NCI-H187 treated with DMSO at 0.1 percent for 48 hours (cell line): ENCODE measurements around the gene PEX19.

Source experiments
- DNase-seq: peaks from one replicate; lab custom pipeline; 2025; lab: John Stamatoyannopoulos, UW

PEX19 gene

DNA sequence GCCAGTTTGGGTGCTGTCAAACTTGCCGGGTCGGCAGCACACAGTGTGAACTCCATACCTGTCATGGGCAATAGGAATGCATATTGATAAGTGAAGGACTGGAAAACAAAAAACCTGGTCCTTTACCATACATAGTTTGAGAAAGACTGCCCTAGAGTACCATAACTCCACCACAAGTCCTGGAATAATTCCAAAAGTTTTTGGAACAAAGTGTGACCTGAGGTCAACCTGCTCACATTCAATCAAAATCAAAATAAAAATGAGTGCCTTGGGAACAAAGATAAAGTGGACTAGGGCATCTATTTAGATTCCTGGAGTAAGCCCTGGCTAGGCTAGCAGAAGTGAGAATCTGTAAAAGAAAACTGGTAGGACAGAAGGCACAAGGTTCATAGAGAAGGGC is 7.6 kb downstream of the PEX19 start:
- DNase-seq: no peak

DNA sequence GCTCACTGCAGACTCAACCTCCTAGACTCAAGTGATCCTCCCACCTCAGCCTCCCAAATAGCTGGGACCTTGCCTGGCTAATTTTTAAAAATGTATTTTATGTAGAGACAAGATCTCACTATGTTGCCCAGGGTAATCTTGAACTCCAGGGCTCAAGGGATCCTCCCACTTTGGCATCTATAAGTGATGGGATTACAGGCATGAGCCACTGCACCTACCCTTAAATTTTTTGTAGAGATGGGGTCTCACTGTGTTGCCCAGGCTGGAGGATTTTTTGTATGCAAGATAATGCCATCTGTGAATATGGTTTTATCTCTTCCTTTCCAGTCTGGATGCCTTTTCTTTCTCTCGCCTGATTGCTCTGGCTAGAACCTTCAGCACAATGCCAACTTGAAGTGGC is 13.9 kb downstream of the PEX19 start:
- no peak for DNase-seq

DNA sequence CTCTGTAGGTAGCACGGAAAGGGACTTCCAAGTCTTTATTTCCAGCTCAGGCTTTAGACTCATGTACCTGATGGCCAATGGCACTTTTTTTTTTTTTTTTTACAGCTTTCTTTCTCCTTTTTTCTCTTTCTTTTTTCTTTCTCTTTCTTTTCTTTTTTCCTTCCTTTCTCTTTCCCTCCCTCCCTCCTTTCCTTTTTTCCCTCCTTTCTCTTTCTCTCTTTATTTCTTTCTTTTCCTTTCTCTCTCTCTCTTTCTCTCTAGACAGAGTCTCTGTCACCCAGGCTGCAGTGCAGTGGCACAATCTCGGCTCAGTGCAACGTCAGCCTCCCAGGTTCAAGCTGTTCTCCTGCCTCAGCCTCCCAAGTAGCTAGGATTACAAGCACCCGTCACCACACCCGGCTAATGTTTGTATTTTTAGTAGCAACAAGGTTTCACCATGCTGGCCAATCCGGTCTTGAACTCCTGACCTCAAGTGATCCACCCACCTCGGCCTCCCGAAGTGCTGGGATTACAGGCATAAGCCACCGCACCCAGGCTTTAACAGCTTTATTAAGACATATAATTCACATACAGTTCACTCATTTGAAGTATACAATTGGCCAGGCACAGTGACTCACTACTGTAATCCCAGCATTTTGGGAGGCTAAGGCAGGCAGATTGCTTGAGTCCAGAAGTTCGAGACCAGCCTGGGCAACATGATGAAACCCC is 17.5 kb downstream of the PEX19 start:
- no peak for DNase-seq

DNA sequence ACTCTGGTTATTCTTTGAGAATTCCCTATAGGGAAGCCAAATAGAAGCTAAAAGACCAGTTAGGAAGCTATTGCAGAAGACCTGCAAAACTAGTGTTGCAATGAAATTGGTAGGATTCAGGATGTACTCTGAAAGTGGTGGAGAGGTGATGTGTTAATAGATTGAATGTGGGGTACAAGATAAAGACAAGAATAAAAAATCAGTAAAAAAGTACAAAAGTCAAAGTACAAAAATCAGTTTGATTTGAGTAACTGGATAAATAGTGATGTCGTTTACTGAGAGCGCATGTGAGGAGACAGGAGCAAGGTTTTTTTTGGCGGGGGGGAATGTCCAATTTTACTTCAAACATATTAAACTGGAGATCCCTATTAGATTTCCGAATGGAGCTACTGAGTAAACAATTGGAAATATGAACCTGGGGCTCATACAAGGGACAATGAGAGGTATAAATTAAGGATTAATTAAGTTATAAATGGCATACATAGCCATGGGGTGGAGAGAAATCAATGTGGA is 20.1 kb downstream of the PEX19 start:
- no peak for DNase-seq

DNA sequence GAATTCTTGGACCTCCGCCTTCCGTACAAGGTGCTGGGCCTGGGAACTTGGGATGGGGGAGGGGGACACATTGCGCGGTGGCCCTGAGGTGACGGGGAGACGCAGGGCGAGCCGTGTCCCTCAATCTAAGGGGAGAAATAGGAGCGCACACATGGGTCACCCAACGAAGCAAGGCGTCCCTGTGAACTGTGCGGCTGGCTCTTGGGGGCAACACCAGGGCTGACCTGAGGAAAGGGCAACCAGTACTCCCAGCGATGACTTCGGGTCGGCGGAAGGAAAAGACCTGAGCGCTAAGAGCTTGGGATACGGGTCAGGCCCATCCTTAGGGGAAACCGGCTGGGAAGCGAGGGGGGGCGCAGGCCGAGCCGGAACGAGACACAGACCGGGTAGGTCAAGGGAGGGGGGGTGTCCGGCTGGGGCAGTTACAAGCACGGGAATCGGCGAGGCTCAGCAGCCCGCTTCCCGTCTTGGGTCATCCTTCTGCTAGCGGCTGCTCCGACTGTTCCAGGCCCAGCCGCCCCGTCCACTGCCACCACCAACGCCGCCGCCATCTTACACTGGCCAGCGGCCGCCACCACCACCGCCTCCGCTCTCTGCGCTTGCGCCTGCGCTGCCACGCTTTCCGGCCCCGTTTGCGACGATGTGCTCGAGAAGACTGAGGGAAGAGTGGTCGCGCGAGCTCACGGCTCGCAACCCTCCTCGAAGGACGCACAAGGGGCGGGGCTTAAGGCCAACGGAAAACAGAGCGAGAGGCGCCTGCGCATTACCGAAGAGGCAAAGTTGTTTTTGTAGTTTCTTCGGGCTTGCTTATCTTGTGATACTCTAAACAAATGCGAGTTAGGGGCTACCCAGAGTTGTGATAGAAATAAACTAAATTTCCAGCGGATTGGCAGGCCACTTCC is 22.8 kb downstream of the PEX19 start, which contains the start of gene DCAF8:
TSS of gene DCAF8 (minus strand) at position 657 of the 902 bp plus-strand sequence. CDS start 18,541 bp downstream, outside the sequence.
- peak; percentile 98 for DNase-seq

DNA sequence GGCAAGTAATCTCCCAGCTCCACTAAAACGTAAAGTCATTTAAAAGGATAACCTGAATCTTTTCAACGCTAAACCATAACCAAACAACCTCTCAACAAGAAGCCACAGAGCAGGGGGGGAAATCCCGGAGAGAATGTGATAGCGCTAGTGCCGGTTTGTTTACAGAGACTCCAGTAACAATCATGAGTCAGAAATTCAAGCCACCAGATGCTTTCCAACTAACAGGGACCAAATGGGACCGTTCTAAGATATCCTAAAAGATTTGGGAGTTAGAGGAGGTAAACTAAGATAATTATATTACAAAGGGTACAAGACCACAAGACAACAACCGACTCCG is 23.4 kb downstream of the PEX19 start:
- peak; percentile 58 for DNase-seq

DNA sequence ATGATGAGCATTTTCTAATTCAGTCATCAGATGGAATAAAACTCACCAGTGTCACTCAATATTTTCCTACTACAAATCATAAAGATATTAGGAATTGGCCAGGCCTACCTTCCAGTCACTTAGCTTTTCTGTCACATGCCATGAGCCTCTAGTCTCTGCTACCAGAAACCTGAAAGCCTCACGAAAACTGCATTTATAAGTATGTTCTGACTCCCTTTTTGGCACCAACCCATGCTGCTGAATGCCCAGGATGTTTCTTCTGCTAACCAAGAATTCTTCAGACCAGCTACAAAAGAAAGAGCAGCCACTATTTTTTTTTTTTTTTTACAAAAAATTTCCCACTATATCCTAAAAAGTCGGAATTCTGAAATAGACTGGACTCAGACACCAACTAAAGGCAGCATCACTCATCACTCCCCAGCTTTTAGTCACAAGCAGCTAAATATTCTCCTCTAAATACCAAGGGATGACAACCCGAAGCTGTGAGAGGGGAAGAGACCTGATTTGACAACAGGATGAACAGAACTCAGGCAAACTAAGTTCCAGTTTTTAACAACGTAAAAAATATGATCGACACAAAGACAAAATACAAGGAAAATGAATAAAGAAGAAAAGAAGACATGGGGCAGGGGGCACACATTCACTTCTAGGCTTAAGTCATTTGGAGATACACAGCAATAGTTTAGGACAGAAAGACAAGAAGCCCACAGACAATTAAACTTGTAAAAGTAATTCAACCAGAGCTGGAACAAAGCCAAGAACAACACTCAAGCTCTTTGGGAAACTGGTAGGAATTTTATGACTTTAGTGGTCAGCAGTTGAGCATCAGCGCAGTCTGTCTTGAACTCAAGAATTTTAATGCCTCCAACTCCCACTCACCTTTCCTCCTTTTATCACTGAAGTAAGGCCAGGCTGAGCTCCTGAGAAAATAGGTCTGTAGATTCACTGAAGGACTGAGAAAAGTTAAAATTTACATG is 24.2 kb downstream of the PEX19 start:
- no peak for DNase-seq

DNA sequence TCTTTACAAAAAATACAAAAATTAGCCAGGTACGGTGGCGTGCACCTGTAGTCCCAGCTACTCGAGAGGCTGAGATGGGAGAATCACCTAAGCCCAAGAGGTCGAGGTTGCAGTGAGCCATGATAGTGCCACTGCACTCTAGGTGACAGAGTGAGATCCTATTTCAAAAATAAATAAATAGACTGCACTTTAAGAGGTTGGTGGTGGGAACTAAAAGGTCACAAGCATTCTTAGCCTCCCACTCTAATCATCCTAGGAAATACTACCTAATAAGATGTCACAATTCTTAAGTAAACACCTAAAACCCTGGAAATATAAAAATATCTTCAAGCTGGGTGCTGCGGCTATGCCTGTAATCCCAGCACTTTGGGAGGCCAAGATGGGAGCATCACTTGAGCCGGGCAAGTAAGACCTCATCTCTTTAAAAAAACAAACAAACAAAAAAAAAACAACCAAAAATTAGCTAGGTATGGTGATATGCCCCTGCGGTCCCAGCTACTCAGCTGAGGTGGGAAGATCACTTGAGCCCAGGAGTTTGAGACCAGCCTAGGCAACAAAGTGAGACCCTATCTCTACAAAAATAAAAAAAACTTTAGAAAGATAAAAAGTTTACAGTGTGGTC is 26.6 kb downstream of the PEX19 start:
- no peak for DNase-seq

DNA sequence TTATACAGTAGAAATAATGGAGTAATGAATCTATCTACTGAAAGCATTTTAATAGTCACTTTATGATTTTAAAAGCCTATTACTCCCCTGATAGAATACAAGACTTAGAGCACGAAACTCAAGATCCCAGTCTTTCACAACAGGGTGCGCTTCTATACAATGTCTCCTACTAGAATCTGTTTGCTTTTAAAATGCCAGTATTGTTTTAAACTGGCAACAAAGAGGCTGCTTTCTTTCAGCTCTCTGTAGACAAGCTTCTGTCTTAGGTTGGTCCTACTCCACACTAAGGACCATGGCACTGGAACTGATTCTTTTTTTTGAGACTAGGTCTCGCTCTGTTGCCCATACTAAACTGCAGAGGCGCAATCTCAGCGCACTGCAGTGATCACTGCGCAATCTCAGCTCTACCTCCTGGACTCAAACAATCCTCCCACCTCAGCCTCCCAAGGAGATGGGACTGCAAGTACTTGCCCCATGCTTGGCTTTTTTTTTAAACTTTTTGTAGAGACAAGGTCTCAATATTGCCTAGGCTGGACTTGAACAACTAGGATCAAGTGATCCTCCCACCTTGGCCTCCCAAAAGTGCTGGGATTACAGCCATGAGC is 27.4 kb downstream of the PEX19 start:
- no peak for DNase-seq

DNA sequence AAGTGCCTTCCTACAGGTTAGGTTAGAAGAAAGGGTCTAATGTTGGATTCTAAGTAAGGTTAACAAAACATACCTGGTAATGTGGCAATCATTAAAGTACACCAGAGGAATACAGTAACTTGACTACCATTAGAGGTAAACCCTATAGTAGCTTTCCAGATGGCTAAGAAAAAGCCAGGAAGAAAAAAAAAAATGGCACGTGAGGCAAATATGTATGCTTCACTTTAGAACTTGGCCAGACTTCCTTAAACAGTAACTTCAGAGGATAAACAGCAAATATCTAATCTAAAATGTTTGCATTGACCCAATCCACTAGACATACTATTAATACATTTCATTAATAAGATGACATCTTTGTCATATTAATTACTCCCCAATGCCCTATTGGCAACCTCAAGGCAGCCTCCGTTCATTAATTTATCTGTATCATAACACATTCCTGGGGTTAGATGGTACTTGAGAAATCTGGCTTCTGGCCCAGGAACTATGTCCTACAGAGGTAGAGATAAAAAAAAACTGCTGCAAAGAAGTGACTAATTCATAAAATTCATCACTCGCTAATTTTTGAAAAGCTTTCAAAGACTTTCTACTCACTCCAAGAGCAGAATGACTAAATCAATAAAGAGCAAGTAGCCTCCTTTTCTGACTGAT is 28.4 kb downstream of the PEX19 start:
- no peak for DNase-seq

DNA sequence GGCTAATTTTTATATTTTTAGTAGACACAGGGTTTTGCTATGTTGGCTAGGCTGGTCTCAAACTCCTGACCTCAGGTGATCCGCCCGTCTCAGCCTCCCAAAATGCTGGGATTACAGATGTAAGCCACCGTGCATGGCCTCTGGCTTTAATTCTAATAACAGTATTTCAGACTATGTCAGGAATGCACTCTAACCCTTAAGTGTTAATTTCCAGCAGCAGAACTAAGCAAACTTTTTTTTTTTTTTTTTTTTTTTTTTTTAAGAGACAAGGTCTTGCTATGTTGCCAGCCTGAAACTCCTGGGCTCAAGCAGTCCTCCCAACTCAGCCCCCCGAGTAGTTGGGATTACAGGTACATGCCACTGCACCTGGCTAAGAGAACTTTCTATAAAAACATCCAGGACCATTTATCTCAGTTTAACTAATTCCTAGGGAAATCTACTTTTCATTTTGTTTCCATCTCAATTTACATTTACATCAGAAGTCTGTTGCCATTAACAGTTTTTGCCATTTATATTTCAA is 29.1 kb downstream of the PEX19 start:
- no peak for DNase-seq

DNA sequence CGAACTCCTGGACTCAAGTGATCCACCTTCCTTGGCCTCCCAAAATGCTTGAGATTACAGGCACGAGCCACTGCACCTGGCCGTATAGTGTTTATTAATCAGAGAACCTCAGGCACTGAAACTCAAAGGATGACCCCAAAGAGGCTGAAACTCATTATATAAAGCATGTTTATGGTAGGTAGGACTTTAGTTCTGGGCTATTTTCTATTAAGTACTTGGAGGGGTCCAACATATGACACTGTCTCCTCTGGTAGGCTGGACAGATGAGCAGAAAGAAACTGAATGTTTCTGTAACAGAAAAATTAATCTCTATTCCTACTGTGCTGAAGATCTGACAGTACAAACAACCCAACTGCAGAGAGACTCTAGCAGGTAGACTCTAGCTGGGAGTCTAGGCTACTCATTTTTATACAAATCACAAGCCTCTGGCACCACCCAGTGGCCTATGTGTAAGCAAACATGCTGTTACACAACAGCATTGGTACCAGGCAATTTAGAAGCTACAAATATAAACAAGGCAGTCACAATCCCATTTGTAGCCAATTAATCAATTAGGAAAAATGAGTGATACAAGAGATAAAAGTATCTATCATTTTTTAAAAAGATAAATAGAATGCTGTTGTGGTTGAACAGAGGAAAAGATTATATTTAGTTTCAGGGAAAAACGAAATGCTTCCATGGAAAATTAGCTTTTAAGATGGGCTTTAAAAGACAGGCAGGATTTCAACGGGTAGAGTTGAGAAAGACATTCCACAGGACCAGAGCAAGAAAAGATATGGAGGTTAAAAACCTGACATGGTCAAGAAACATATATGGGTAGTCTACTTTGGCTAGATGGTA is 33.0 kb downstream of the PEX19 start:
- no peak for DNase-seq

DNA sequence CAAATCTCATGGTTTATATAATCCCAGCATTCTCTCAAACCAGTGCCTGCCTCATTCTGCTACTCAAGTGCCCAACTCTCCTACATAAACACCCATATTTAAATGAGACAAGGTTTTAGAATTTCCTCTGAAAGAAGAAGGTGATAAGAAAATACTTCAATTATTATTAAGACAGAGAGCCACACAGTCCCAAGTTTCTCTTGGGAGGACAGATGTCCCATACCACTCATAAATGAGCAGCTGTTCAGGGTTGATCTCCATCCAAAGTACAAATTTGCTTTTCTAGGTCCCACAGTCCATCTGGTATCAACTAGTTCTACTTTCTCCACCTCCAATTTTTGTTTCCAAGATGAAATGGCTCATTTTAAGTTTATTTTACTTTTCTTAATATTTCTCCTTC is 33.9 kb downstream of the PEX19 start:
- DNase-seq: no peak

DNA sequence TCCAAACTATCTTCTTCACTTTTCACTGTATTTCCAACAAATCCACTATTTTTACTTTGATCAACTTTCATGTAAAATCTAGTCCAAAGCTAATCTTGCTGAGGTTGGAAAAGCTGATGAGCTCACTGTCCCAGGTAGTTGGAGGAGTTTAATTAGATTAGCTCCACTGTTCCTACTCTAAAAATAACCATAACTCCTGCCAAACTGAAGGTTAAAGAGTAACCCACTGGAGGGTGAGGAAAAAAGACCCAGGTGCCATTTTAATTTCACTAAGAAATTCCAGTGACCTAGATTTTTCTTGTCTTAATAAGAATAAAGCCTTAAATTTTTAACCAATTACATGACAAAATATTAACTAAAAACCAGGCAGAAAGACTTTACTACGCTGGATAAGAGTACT is 37.9 kb downstream of the PEX19 start:
- no peak for DNase-seq

DNA sequence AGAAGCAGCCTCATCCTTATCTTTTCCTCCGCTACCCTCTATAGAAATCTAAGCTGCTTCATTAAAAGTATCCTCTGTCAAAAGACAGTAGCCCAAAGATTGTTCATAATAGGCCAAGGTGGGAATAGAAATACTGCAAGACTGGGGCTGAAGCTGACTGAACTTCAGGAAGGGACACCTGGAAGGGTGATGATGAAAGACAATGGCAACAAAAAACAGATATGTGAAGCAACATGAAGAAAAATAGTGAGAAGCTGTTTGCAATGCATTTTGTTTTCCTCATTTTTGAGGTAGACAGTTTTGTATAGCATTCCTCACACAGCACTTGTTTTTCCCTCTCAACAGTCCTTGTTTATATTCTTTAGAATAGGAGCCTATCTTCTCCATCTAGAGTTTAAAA is 39.5 kb downstream of the PEX19 start:
- no peak for DNase-seq

DNA sequence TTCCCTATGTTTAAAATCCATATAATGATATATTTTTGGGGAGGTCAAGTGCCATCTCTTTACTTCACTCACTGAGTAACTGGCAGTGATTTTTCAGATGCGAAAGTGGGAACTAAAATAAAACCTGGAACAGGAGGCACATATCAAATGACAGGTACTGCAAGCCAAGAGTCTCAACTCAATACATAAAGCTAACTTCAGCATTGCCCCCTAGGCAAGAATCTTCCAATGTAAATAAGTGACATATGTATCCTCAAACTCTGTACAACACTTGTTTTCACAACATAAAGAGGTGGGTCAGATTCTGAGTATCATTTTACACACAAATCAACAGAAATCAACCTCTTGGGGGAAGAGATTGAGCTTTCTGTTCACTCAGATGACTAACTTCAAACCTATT is 40.7 kb downstream of the PEX19 start:
- DNase-seq: no peak

DNA sequence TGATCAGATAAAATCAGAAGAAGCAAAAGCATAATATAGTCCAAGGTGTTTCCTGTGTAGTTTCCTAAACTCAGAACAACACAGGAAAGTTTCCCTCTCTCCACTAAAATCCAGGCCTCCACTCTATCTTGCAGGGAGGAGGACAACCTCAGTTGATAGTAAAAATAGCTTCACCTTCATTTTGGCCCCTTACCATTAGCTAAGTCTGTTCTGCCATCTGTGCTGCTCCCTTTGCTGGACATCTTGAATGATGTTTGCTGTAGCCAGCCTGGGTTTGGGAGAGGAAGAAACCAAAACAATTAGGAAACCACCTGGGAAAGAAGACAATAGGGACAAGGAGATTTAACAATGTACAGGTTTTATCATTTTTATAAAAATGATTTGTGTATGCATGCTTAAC is 41.2 kb downstream of the PEX19 start:
- DNase-seq: no peak

DNA sequence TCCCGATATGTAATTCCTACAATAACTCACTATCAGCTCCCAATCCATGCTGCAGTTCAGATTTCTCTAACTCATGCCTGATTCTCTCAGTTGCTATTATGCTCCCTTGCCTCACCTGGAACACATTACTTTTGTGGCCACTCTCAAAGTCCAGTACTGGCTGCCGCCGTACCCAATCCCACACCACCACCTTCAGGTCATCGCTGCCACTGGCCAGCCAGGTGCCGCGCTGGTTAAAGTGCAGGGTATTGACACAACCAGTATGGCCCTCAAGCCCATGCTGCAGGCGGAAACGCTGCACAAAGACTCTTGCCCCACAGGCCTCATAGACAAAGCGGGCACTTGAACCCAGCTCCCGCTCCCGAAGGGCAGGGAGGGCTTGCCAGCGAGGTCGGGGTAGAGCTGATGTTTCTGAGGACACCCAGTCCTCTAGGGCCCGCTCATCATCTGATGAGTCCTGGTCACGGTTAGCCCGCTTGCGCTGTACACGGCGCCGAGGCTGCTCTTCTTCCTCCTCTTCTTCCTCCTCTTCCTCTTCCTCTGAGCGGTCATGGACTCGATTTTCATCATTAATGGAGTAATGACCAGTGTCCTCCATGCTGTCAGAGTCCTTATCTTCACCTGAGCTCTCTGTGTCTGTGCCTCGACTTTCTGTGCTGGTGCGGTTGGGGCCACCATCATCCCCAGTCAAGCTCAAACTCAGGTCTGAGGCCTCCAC is 45.2 kb downstream of the PEX19 start:
- no peak for DNase-seq

DNA sequence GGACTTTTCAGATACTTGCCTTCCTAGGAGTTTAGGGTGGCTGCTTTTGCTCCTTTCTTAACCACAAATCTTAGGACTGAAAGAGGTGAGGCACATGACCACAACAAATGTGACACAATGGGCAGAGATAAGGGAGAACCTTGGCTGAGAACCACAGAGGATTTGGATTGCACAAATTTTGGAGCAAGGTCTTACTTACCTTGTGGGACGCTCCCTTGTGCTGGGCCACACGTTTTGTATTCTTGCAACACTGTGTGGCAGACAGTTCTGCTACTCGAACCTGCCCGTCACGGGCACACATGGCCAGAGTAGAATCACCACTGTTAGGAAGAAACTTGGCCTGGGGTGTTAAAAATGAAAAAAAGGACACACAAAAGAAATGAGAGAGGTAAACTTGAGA is 46.5 kb downstream of the PEX19 start:
- DNase-seq: no peak
